ENCODE measurements around the gene SIMC1. TPM values are rescaled to one million over a fixed set of nuclear protein-coding genes. Genes with fewer than 3 reads are reported as not detected.
"Not testable (repeated sequence)": the region's sequence is repeated elsewhere in the genome, so short reads cannot be mapped to it uniquely, and the experiment has no call there.

The SIMC1 gene
- 1.8 and 6.1 TPM in 2 replicates for total RNA-seq (ENCODE audit: low replicate concordance)

- DNase-seq (ENCODE audit: low read depth), result not testable (repeated sequence)
- peak within 1 kb of the TSS; percentile 61 for H3K4me3 ChIP-seq (ENCODE audit: low read depth, low read length)
Measured at GRCh38 chr5:176237971-176238644, at the start of gene SIMC1. Gene SIMC1, plus strand, starts transcription at chr5:176238424. Its CDS starts 85 bp downstream, at chr5:176238509.

- no peak overlapping the region for H3K4me3 ChIP-seq (ENCODE audit: low read depth, low read length)
- no peak for TF ChIP-seq CTCF (IDR thresholded peaks at IDR 0.05; ENCODE audit: insufficient read depth, low read length)
- DNase-seq (ENCODE audit: low read depth), result no peak
Measured at GRCh38 chr5:176188506-176189193, 49.6 kb upstream of the SIMC1 start.

- H3K4me3 ChIP-seq (ENCODE audit: low read depth, low read length), result no peak overlapping the region
- TF ChIP-seq CTCF (IDR thresholded peaks at IDR 0.05; ENCODE audit: insufficient read depth, low read length), result no peak
- no peak for DNase-seq (ENCODE audit: low read depth)
Measured at GRCh38 chr5:176189857-176190256, 48.4 kb upstream of the SIMC1 start.

- no peak overlapping the region for H3K4me3 ChIP-seq (ENCODE audit: low read depth, low read length)
- TF ChIP-seq CTCF (IDR thresholded peaks at IDR 0.05; ENCODE audit: insufficient read depth, low read length), result no peak
- DNase-seq (ENCODE audit: low read depth), result no peak
Measured at GRCh38 chr5:176190886-176191755, 47.1 kb upstream of the SIMC1 start.

- no peak for TF ChIP-seq CTCF (IDR thresholded peaks at IDR 0.05; ENCODE audit: insufficient read depth, low read length)
- no peak for DNase-seq (ENCODE audit: low read depth)
- no peak overlapping the region for H3K4me3 ChIP-seq (ENCODE audit: low read depth, low read length)
Measured at GRCh38 chr5:176192094-176192721, 46.0 kb upstream of the SIMC1 start.

- DNase-seq (ENCODE audit: low read depth); H3K4me3 ChIP-seq (ENCODE audit: low read depth, low read length): not testable (repeated sequence)
Measured at GRCh38 chr5:176192722-176193117, 45.5 kb upstream of the SIMC1 start.

- DNase-seq (ENCODE audit: low read depth); H3K4me3 ChIP-seq (ENCODE audit: low read depth, low read length): not testable (repeated sequence)
Measured at GRCh38 chr5:176193636-176194035, 44.6 kb upstream of the SIMC1 start.

- DNase-seq (ENCODE audit: low read depth), result not testable (repeated sequence)
Measured at GRCh38 chr5:176194238-176195083, 43.8 kb upstream of the SIMC1 start.

GRCh38 chr5:176195084-176195413 lies 43.2 kb upstream of the SIMC1 start:
- not testable (repeated sequence) for DNase-seq (ENCODE audit: low read depth); H3K4me3 ChIP-seq (ENCODE audit: low read depth, low read length)

More at GRCh38 chr5:176194238-176195083, 43.8 kb upstream of the SIMC1 start:
- H3K4me3 ChIP-seq (ENCODE audit: low read depth, low read length), result peak overlapping the region; percentile 22

GRCh38 chr5:176195487-176196207 lies 42.6 kb upstream of the SIMC1 start:
- H3K4me3 ChIP-seq (ENCODE audit: low read depth, low read length); DNase-seq (ENCODE audit: low read depth): not testable (repeated sequence)

GRCh38 chr5:176196781-176197180 lies 41.4 kb upstream of the SIMC1 start:
- not testable (repeated sequence) for DNase-seq (ENCODE audit: low read depth); H3K4me3 ChIP-seq (ENCODE audit: low read depth, low read length)
